VCaP (cell line): ENCODE results near the gene TMEM33.

Source experiments
- H3K27ac ChIP-seq: fragments of 450-650 bp; 2 replicates; pipeline ENCODE4 v1.5.1; 2017
- CTCF ChIP-seq: fragments of 450-650 bp; conservative IDR thresholded peaks from 2 replicates; pipeline ENCODE4 v1.5.1; 2017; ENCODE audit warnings: mild to moderate bottlenecking, moderate library complexity

Gene TMEM33, protein sequence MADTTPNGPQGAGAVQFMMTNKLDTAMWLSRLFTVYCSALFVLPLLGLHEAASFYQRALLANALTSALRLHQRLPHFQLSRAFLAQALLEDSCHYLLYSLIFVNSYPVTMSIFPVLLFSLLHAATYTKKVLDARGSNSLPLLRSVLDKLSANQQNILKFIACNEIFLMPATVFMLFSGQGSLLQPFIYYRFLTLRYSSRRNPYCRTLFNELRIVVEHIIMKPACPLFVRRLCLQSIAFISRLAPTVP

DNA sequence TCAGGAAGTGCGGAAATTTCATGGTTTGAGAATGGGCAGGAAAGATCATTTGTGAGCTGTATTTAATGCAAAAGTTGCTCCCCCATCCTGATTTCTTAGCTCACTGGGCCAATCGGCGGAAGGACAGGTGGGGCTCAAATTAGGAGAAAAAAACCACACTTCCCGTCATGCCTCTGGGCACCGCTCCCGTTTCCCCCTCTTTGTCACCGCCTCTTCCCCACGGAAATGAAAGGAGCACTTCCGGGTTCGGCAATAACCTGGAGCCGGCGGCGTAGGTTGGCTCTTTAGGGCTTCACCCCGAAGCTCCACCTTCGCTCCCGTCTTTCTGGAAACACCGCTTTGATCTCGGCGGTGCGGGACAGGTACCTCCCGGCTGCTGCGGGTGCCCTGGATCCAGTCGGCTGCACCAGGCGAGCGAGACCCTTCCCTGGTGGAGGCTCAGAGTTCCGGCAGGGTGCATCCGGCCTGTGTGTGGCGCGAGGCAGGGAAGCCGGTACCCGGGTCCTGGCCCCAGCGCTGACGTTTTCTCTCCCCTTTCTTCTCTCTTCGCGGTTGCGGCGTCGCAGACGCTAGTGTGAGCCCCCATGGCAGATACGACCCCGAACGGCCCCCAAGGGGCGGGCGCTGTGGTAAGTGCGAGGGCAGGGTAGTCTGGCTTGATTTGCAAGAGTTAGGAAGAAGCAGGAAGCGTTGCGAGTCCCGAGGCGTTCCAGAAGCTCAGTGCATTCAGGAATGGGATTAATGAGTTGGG, at the start of gene TMEM33:
TMEM33 (plus strand) TSS at position 529 of the 751 bp plus-strand sequence; CDS start at position 585, 56 bp downstream.
- H3K27ac ChIP-seq = peak within 1 kb of the TSS; percentile 93
- no peak for TF ChIP-seq CTCF

DNA sequence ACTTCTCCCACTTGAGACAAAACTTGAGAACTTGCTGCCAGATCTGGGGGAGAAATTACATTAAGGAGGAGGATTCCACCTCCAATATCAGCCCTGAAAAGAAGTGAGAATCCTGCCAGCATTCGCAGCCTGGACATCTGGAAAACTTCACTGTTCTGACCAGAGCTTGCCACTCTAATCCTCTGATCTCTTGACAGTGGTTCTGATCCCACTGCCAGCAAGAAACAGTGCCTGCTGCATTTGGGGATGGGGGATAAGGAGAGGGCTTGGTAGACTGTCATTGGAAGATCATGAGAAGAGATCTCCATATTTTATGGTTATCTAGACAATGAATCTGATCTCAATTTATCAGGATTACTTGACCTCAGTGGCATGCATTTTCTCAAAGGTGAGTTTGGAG, 49.8 kb upstream of the TMEM33 start:
- no peak overlapping the region for H3K27ac ChIP-seq
- TF ChIP-seq CTCF = no peak

GRCh38 chr4:41887277-41887676, 48.0 kb upstream of the TMEM33 start:
- no peak for TF ChIP-seq CTCF

DNA sequence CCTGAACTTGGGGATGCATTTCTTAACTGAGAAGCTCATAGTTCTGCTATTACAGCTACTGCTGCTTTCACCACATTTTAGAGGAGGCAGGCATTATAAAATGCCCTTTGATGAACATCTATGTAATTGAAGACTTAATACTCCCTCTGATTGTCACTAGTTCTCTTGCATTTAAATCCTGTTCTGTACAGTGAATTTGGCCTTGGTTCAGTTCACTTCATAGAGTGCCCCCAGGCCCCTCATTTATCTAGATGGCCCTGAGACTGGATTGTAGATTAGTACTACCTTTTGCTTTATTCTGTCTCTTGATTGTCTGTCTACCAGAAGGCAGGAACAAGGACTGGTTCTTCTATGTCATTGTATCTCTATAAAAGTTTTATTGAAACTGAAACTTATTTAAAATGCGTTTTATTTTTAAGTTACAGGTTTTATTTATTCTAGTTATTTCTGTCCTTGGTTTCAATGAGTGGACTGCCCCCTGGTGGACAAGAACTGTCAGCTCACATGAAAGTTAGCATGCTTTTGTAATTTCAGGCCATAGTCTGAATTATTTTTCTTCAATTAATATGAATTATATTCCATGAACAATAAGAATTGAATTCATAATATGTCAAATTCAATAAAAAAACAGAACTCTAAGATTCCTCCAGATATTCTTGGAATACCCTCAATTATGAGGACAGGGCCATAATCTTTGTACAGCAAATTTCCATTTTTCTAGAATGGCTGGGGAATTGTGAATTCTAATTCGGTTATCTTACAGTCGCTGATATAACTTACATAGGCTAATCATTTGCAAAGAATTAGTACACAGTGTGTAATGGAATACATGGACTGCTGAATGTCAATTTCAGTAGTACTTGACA, 47.2 kb upstream of the TMEM33 start:
- H3K27ac ChIP-seq = no peak overlapping the region
- peak; percentile 96 for TF ChIP-seq CTCF

More at GRCh38 chr4:41887277-41887676, 48.0 kb upstream of the TMEM33 start:
- H3K27ac ChIP-seq = no peak overlapping the region

GRCh38 chr4:41888687-41889074, 46.5 kb upstream of the TMEM33 start:
- TF ChIP-seq CTCF = no peak
- no peak overlapping the region for H3K27ac ChIP-seq

- no peak for TF ChIP-seq CTCF
- H3K27ac ChIP-seq = no peak overlapping the region
Measured at GRCh38 chr4:41889317-41889716, 45.9 kb upstream of the TMEM33 start.

DNA sequence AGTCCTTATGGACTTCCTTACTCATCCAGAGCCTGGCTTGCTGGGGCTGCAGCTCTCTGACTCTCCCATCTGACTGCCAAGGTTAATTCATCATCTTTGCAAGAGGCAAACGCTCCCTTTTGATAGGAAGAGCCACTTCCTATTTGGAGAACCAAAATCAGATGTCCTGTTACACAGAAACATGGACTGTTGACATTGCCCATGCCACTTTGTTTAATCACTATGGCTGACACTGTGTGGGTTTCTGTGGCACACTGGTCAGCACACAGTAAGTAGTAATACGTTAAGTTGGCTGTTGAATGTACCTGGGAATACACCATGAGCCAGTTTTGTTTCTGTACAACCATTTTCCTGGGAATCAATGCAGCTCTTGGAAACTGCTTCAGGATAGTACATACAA, 45.1 kb upstream of the TMEM33 start:
- TF ChIP-seq CTCF = no peak
- H3K27ac ChIP-seq = no peak overlapping the region
